KMS-11 (cell line): ENCODE measurements around the gene PDGFRA.
"Not testable (repeated sequence)": the region's sequence is repeated elsewhere in the genome, so short reads cannot be mapped to it uniquely, and the experiment has no call there.

Experiments
- H2AFZ ChIP-seq: fragments of 200-600 bp; sonication (generic); 2 replicates; pipeline ENCODE4 v1.6.1; 2016; ENCODE audit warnings: antibody characterized with exemption, mixed run types, low read depth
- H3K27ac ChIP-seq: fragments of 200-600 bp; sonication (generic); 2 replicates; pipeline ENCODE4 v1.6.1; 2016; ENCODE audit warnings: mild to moderate bottlenecking, mixed run types
- H3K27me3 ChIP-seq: fragments of 200-600 bp; sonication (generic); 2 replicates; pipeline ENCODE4 v1.6.1; 2017; ENCODE audit warnings: mild to moderate bottlenecking, low read depth, mixed run types, moderate library complexity; ENCODE audit not compliant: insufficient read depth
- H3K36me3 ChIP-seq: fragments of 200-600 bp; sonication (generic); 2 replicates; pipeline ENCODE4 v1.6.1; 2017; ENCODE audit warnings: mild to moderate bottlenecking, mixed run types; ENCODE audit not compliant: insufficient read depth
- H3K4me1 ChIP-seq: fragments of 200-600 bp; sonication (generic); 2 replicates; pipeline ENCODE4 v1.6.1; 2016; ENCODE audit warnings: mild to moderate bottlenecking, low read depth, mixed run types; ENCODE audit not compliant: poor library complexity, severe bottlenecking
- H3K4me2 ChIP-seq: fragments of 200-600 bp; sonication (generic); 2 replicates; pipeline ENCODE4 v1.7.0; 2016; ENCODE audit warnings: mild to moderate bottlenecking, mixed run types
- H3K4me3 ChIP-seq: fragments of 200-600 bp; sonication (generic); IDR thresholded peaks from 2 replicates; pipeline ENCODE4 v1.6.1; 2017; ENCODE audit warnings: low read depth, low read length, mixed read lengths; ENCODE audit not compliant: insufficient read depth
- H3K79me2 ChIP-seq: fragments of 200-600 bp; sonication (generic); 2 replicates; pipeline ENCODE4 v1.6.1; 2016; ENCODE audit warnings: low read depth, mixed run types; ENCODE audit not compliant: insufficient read depth
- H3K9ac ChIP-seq: fragments of 200-600 bp; sonication (generic); 2 replicates; pipeline ENCODE4 v1.6.1; 2016; ENCODE audit warnings: mild to moderate bottlenecking, mixed run types
- H4K20me1 ChIP-seq: fragments of 200-600 bp; sonication (generic); 2 replicates; pipeline ENCODE4 v1.6.1; 2016; ENCODE audit warnings: mild to moderate bottlenecking, mixed run types; ENCODE audit not compliant: insufficient read depth
- CTCF ChIP-seq: fragments of 200-600 bp; sonication (generic); conservative IDR thresholded peaks from 2 replicates; pipeline ENCODE4 v1.6.1; 2017; ENCODE audit warnings: low read depth, mild to moderate bottlenecking, antibody characterized with exemption, low read length, moderate library complexity, mixed read lengths

PDGFRA gene

GRCh38 chr4:54233697-54234496, 4.8 kb downstream of the PDGFRA start:
- Histone ChIP-seq H3K4me3 (peak overlapping the region; percentile 88), H3K27ac (no peak overlapping the region), H3K36me3 (no peaks in the 10 kb centered on the region), H3K4me2 (peak overlapping the region; percentile 89), H3K4me1 (no peaks in the 10 kb centered on the region), H4K20me1 (no peaks in the 10 kb centered on the region), H3K9ac (no peak overlapping the region), H3K27me3 (peaks cover 26% of the 10 kb centered on the region), H2AFZ (peak overlapping the region; percentile 80), H3K79me2 (no peaks in the 10 kb centered on the region)
- peak; percentile 92 for TF ChIP-seq CTCF

DNA sequence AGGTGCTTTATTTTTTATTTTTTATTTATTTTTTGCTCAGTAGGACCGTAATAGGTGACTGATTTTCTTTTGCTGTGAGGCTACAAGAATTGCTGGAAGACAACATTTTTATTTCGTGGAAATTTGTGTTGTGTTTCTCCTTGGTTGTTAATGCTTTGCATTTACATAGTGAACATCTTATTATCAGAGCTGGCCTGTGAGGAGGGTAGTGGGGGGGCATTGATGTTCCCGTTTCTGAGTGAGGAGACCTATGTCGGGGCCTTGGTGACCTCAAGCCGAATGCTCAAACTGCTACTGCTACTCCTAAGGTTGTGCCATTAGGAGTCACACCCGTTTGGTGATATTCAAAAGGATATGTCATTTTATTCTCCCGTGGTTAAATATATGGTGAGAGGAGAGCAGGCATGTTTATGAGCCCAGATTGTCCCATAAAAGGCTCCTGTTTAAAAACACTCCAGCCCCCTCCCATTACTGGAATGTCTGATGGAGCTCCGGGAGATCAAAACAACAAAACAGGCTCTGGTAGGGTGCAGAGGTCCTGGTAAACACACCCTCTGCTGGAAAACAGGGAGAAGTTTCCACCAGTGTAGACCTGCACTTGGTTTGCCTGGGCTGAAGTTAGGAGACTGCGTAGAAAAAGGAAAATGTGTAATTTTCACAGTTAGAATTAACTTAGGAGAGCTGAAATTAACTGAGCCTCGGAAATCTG, 5.6 kb downstream of the PDGFRA start:
- peak overlapping the region; percentile 89; the same call in 1 of the 2 replicates for H3K4me2 ChIP-seq
- no peaks in the 10 kb centered on the region for H4K20me1 ChIP-seq
- no peak overlapping the region for H3K9ac ChIP-seq
- no peak overlapping the region for H3K27ac ChIP-seq
- H3K4me3 ChIP-seq = peak overlapping the region; percentile 88
- H3K79me2 ChIP-seq = no peaks in the 10 kb centered on the region
- TF ChIP-seq CTCF = peak; percentile 14
- H2AFZ ChIP-seq = peak overlapping the region; percentile 80
- peaks cover 19% of the 10 kb centered on the region for H3K27me3 ChIP-seq
- no peaks in the 10 kb centered on the region for H3K36me3 ChIP-seq
- no peaks in the 10 kb centered on the region for H3K4me1 ChIP-seq

- not testable (repeated sequence) for H3K4me3 ChIP-seq, H4K20me1 ChIP-seq, H3K79me2 ChIP-seq, H3K27me3 ChIP-seq, H3K36me3 ChIP-seq, H3K4me1 ChIP-seq, H2AFZ ChIP-seq, H3K27ac ChIP-seq, H3K9ac ChIP-seq, H3K4me2 ChIP-seq
These were observed 7.2 kb downstream of the PDGFRA start for GRCh38 chr4:54236316-54236715.

DNA sequence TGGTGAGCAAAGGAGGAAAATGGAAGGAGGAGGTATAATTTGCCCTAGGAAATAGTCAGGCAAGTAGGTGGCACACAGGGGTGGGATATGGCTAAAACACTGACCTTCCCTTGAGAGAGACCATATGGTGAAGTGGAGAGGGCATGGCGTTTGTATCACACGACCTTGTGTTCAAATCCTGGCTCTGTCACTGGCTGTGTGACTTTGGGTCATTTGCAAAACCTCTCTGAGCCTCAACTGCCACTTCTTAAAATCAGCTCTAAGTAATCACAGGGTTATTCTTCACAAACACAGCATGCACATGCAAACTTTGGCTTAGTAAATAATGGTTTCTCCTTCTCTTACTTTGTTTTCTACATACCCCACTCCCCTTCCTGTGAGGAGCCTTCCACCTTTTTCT, 8.7 kb downstream of the PDGFRA start:
- TF ChIP-seq CTCF = no peak
- H2AFZ ChIP-seq = no peak overlapping the region
- H4K20me1 ChIP-seq = no peaks in the 10 kb centered on the region
- H3K27me3 ChIP-seq = no peaks in the 10 kb centered on the region
- no peak overlapping the region for H3K4me3 ChIP-seq
- no peak overlapping the region for H3K4me2 ChIP-seq
- H3K79me2 ChIP-seq = no peaks in the 10 kb centered on the region
- no peaks in the 10 kb centered on the region for H3K4me1 ChIP-seq
- H3K36me3 ChIP-seq = no peaks in the 10 kb centered on the region
- H3K9ac ChIP-seq = no peak overlapping the region
- no peak overlapping the region for H3K27ac ChIP-seq

GRCh38 chr4:54238389-54238788, 9.3 kb downstream of the PDGFRA start:
- no peak for TF ChIP-seq CTCF
- H3K79me2 ChIP-seq = no peaks in the 10 kb centered on the region
- no peak overlapping the region for H3K9ac ChIP-seq

DNA sequence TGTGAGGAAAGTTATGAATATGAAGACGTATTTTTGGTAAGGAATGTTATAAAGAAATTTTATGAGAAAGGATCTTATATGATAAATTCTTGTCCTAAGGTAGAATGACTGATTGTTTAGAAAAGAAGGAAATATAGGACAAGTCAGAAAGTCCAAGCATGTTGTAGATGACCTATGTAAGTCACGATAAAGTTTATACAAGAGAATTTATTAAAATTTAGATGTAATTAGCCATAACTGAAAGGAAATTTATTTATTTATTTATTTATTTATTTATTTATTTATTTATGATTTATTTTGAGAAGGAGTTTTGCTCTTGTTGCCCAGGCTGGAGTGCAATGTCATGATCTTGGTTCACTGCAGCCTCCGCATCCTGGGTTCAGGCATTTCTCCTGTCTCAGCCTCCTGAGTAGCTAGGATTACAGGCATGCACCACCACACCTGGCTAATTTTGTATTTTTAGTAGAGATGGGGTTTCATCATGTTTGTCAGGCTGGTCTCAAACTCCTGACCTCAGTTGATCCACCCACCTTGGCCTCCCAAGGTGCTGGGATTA, 12.3 kb downstream of the PDGFRA start:
- not testable (repeated sequence) for H2AFZ ChIP-seq, H3K27ac ChIP-seq, H3K36me3 ChIP-seq, H3K79me2 ChIP-seq, H3K27me3 ChIP-seq, H3K9ac ChIP-seq, H3K4me2 ChIP-seq, H3K4me1 ChIP-seq, H4K20me1 ChIP-seq, H3K4me3 ChIP-seq

More at GRCh38 chr4:54238389-54238788, 9.3 kb downstream of the PDGFRA start:
- H2AFZ ChIP-seq = no peak overlapping the region
- H3K36me3 ChIP-seq = no peaks in the 10 kb centered on the region
- no peak overlapping the region for H3K4me3 ChIP-seq
- no peaks in the 10 kb centered on the region for H3K4me1 ChIP-seq
- H4K20me1 ChIP-seq = no peaks in the 10 kb centered on the region
- no peak overlapping the region for H3K27ac ChIP-seq
- no peaks in the 10 kb centered on the region for H3K27me3 ChIP-seq
- no peak overlapping the region for H3K4me2 ChIP-seq
